Germinal center (tissue), 1 donor: Measurements from ENCODE around the gene PSG6.
"Not testable (repeated sequence)": the region's sequence is repeated elsewhere in the genome, so short reads cannot be mapped to it uniquely, and the experiment has no call there.

Source experiments
- DNase-seq: peaks from one replicate; pipeline ENCODE4 v3.0.0; 2012; ENCODE audit warnings: mixed read lengths, low spot score

Gene PSG6

DNA sequence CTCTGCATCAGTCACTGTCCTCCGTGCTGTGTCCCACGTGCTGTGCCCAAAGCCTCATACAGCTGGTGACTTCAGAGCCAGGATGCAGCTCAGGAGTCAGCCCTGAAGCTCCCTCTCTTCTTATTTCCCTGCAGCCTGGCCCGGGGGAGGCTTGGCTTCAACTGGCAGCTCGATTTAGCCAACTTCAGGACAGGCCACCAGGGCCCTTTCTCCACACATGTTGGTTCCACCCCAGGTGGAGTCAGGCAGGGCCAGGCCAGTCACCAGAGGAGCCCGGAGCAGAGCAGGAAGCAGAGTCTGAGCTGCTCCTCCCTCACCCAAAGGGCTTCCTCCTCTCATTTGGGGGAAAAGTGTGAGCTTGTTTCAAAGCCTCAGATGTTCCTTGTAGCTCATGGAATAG is 11.5 kb downstream of the PSG6 start:
- not testable (repeated sequence) for DNase-seq

- not testable (repeated sequence) for DNase-seq
Measured at GRCh38 chr19:42900561-42900960, 17.1 kb downstream of the PSG6 start.

GRCh38 chr19:42899674-42900073 is 18.0 kb downstream of the PSG6 start:
- DNase-seq: not testable (repeated sequence)

GRCh38 chr19:42899110-42899509 is 18.6 kb downstream of the PSG6 start:
- not testable (repeated sequence) for DNase-seq

GRCh38 chr19:42898656-42899055 is 19.0 kb downstream of the PSG6 start:
- DNase-seq: not testable (repeated sequence)

GRCh38 chr19:42897729-42898128 is 20.0 kb downstream of the PSG6 start:
- not testable (repeated sequence) for DNase-seq

GRCh38 chr19:42890446-42890845 is 27.2 kb downstream of the PSG6 start:
- not testable (repeated sequence) for DNase-seq

DNA sequence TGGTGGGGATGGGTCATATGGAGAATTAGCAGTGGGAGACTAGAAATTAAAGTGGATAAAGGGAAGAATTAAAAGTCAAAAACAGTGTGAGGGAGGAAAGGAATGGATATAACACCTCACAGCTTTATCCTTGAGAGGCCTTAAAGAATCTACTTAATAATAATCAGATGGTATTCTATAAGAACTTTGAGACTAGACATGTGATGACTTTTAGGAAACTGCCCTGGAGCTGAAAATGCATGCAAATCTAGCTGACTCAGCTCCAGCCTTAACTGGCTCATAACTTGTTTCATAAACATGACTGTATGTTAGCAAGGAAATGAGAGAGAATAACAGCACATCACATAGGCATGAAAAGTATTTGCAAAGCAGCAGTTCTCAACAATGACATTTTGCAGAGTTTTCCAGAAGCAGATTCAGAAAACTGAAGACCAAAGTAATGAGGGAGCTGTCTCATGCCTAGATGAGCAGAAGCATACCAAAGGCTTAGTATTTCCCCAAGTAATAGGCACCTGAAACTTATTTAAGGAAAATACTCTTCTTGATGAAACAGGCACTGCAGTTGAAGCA is 29.7 kb downstream of the PSG6 start:
- DNase-seq: not testable (repeated sequence)

DNA sequence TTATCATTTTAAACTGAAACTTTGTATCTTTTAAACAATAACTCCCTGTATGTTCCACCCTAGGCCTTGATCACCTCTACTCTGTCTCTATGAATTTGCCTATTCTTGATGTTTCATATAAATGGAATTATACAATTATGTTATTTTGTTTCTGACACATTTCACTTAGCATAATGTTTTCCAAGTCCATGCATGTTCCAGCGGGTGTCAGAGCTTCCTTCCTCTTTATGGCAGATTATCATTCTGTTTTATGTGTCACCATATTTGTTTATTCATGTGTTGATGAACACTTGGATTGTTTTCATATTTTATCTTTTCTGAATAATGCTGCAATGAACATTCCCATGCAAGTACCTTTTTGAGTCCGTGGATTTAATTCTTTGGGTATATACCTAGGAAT is 35.0 kb downstream of the PSG6 start:
- DNase-seq: not testable (repeated sequence)

DNA sequence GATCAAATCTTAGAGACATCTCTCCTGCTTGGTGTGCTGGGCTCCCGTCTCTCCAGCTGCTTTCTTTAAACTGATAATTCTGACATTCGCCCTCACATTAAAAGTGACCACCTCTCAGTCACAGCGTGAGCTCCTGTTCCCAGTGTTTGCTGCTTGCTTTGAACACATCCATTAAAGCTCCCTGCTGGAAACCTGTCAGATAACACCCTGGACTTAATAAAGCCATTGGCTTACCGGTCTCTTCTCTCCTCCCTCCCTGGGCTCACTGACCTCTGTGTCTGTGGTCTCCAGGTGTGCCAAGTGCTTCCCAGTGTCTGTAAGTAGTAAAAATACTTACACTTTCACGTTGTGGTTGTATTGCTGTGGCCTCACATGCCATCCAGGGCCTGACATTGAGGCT is 35.7 kb downstream of the PSG6 start:
- not testable (repeated sequence) for DNase-seq

DNA sequence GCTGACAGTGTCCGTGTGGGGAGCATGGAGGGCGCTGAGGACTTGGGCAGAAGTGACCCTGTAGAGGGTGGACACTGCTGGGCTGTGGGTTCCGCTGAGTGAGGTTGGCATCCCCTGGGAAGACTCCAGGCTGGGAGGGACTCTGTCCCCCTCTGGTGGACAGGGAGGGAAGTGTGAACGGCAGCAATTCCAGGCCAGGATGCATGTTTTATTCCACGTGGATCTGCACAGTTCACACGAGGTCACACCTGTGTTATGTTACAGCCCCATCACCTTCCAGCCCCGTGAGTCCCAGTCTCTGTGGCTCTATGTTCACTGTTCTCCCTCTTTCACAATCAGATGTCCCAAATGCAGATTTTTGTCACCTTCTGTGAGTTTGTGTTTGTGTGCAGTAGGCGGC is 36.4 kb downstream of the PSG6 start:
- not testable (repeated sequence) for DNase-seq

DNA sequence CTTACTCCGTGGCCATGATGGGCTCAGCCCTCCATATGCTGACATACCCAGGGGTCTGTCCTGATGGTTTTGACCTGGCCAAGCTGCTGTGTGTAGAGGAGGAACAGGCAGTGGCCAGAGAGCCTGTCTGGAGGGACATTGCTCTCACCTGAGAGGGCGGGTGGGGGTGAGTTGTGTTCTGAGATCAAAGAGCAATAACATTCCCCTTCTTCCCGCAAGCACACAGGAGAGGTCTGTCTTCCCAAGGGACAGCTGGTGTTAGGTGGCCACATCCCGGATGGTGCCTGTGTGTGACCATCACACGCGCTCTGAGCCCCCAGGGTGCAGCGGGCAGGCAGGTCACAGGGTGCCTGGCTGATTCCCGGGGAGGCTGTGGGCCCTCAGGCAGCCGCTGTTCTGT is 37.1 kb downstream of the PSG6 start:
- DNase-seq: not testable (repeated sequence)

DNA sequence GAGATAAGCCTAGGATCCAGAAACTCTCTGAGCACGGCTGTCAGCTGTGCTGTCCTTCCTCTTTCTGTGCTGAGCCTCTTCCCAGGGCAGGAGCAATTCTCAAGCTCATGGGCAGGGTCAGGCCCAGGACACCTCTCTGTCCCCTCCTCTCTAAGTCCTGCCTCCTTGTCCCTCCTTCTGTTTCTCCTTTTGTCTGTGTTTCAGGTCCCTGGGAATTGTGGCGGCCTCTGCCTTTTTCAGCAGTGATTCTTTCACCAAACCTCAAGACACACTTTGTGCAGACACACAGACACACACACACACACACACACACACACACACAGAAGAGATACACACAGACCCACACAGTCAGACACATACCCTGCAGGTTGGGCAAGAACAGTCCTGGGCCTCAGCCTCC is 38.1 kb downstream of the PSG6 start, which contains the start of gene PSG1:
Gene PSG1, minus strand, starts transcription at position 101 of the 400 bp plus-strand sequence. CDS start 132 bp downstream, outside the sequence.
- DNase-seq: no peak

GRCh38 chr19:42876596-42876995 is 41.1 kb downstream of the PSG6 start:
- DNase-seq: not testable (repeated sequence)

DNA sequence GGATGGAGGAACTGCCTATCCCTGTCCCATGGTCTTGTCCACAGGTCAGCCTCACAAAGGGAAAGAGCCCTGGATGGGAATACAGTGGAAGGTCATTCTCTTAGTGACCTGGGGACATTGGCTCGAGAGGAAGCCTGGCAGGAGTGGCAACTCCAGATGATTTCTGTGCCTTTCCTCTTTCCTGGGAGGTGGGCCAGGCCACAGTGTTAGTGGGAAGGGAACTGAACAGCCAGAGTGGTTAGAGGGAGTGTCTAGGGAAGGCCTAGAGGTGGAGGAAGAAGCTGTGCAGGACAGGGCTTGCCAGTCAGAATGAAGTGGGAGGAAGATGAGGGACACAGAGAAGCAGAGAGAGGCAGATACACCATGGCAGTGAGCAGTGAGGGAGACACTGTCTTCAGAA is 41.8 kb downstream of the PSG6 start:
- DNase-seq: not testable (repeated sequence)

DNA sequence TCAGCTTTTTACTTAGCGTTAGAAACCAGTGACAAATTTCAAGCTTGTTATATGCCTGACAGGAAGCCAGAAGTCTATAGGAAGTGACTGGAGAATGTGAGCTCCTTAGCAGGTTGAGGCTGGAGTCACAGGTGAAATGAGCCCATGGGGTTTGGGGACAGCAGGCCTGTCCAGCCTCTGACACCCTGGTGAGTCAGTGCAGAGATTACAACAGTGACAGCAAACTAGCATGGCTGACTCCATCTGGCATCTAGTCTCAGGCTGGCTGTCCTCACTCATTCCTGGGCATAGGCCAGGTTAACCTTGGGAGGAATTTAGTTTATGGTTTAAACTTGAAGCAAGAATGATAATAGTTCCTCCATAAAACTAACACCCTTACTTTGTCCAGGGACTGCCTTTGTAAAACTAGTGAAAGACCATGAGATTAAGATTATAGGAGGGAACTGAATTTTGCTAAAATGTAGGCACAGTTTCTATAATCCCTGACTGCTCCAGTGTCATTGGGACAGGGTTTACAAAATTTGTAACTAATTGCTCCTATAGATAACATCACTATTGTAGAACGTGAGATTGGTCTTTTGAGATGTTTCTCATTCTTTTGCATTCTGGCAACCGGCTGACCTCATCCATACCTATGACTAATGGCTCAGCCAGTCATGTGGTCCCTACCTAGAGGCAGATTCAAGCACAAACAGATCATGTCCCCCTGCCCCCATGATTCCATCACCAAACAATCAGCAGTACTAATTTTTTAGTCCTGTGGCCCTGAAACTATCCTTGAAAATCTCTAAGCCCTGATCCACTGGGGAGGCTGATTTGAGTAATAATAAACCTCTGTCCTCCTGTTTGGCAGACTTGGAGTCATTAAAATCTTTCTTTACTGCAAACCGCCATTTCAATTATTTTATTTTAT is 42.5 kb downstream of the PSG6 start:
- DNase-seq: not testable (repeated sequence)

DNA sequence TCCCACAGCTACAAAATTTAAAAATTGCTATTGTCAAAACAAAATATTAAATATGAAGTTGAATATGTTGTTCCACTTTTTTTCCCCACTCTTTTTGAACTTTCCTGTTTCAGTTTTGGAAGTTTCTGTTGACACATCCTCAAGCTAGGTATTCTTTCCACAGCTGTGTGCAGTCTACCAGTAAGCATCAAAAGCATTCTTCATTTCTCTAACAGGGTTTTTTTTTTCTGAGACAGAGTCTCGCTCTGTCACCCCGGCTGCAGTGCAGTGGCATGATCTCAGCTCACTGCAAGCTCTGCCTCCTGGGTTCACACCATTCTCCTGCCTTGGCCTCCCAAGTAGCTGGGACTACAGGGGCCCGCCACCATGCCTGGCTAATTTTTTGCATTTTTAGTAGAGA is 43.6 kb downstream of the PSG6 start:
- not testable (repeated sequence) for DNase-seq

GRCh38 chr19:42872608-42873007 is 45.1 kb downstream of the PSG6 start:
- DNase-seq: no peak

GRCh38 chr19:42857544-42857867 is 60.2 kb downstream of the PSG6 start:
- no peak for DNase-seq

- DNase-seq: not testable (repeated sequence)
Measured at GRCh38 chr19:42856866-42857543, 60.7 kb downstream of the PSG6 start.

DNA sequence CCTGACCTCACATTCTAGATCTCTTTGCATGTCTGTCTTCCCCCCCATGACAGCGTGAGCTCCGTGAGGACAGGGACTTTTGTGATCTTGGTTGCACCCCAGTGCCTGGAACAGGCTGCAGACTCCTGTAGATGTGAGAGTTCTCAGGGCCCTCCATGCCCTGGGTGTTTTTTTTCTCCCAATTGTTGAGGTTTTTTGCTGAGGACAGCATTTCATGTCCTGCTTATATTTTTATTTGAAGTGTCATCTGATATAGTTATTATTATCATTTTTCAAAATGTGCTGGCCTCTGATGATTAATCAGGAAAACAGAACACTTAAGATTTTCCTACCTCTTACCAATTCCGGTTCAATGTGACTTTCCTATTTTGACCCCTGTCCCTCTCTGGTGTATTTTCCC is 62.9 kb downstream of the PSG6 start:
- not testable (repeated sequence) for DNase-seq

- not testable (repeated sequence) for DNase-seq
Measured at GRCh38 chr19:42853231-42853630, 64.5 kb downstream of the PSG6 start.

GRCh38 chr19:42852821-42853220 is 64.9 kb downstream of the PSG6 start:
- not testable (repeated sequence) for DNase-seq
